Measurements from ENCODE around the gene SUGCT. TPM values are rescaled to one million over a fixed set of nuclear protein-coding genes. Genes with fewer than 3 reads are reported as not detected.
A peak's percentile ranks its signal among the peaks of the same experiment; 100 is the strongest.
"Not testable (repeated sequence)": the region's sequence is repeated elsewhere in the genome, so short reads cannot be mapped to it uniquely, and the experiment has no call there.

SUGCT gene
- total RNA-seq, 1 experiment from 2014 or later: 2.1 TPM

GRCh38 chr7:40139891-40140290 is 5.1 kb downstream of the SUGCT start:
- not testable (repeated sequence) for DNase-seq (ENCODE audit: low spot score)

DNA sequence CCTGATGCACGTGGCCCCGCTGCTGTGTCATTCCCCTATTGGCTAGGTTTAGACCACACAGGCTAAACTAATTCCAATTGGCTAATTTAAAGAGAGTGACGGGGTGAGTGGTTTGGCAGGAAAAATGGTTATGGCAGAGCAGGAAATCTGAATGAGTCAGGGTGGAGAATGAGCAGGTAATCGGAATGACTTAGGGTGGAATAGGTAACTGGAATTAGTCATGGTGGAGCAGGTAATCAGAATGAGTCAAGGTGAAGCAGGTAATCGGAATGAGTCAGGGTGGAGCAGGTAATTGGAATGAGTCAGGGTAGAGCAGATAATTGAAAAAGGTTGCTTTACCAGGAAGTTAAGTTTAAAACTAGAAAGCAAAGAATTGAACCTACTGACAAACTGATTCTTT is 7.1 kb downstream of the SUGCT start:
- DNase-seq (ENCODE audit: low spot score): not testable (repeated sequence)

DNA sequence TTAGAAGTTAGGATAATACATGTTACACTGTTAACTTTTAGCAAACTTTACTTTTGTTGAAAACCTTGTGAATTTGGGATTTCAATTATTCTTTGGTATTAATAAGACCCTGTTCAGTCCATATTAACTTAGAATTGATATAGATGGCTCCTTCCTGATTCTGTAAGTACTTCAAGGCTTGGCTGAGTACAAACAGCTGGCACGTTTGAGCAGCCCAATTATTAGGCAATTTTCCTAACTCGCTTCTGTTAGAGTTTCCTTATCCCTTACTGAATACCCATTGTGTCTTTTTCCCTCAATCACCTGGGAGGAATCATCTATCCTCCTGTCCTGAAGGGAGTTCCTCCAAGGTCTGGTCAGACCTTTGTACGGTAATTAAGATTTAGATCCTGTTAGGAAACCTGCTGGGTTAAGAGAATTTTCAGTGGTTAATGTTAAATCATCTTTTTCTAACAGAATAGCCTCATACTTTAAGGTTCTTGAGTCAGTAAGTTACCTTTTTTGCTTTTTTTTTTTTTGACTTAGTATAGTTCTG is 10.9 kb downstream of the SUGCT start:
- not testable (repeated sequence) for DNase-seq (ENCODE audit: low spot score)

GRCh38 chr7:40147371-40148246 is 12.8 kb downstream of the SUGCT start:
- DNase-seq (ENCODE audit: low spot score): peak; percentile 73

GRCh38 chr7:40148247-40148580 is 13.4 kb downstream of the SUGCT start:
- not testable (repeated sequence) for DNase-seq (ENCODE audit: low spot score)

GRCh38 chr7:40148671-40149070 is 13.9 kb downstream of the SUGCT start:
- DNase-seq (ENCODE audit: low spot score): no peak

DNA sequence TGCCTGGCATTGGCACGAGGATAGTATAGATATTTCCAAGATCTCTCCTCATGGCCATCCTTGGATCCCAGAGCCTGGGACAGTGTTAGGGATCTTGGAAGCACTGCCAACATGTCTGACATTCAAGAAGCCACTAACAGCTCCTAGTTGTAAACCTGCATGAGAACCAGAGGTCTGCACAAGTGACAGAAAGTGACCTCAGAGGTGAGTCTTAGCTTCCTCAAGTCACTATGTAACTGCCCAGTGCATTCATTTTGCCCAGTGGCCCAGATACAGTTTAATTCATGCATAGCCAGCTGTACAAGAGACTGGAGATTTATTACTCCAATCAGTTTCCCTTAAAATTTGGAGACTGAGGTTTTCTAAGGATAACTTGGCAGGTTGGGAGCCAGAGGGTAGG is 16.7 kb downstream of the SUGCT start:
- no peak for DNase-seq (ENCODE audit: low spot score)

DNA sequence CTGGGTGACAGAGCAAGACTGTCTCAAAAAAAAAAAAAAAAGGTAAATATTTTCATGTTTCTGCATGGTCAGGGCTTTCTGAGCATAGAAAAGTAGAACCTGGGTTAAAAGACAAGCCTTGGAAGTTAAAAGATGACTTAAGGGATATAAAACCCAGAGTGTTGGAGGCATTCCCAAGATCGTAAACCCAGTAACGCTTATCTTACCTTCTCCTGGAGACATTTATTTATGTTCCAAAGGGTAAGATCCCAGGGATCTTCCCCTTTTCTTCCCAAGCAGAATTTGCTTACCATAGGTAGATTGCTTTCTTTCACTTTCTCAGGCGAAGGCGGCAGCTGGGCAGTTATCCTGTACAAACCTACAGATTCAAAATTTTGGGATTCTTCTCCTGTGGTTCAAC is 22.2 kb downstream of the SUGCT start:
- no peak for DNase-seq (ENCODE audit: low spot score)

DNA sequence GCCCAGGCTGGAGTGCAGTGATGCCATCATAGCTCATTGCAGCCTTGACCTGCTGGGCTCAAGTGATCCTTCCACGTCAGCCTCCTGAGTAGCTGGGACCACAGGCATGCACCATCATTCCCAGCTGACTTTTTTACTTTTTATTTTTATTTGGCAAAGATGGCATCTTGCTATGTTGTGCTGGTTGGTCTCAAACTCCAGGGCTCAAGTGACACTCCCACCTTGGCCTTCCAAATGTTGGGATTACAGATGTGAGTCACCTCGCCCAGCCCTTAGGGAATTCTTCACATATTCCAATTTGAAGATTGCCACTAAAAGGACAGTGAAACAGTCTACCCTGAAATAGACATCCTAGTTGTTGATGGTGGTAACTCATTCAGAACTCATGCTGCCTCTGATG is 27.7 kb downstream of the SUGCT start:
- DNase-seq (ENCODE audit: low spot score): no peak

- DNase-seq (ENCODE audit: low spot score): no peak
These were observed 30.4 kb downstream of the SUGCT start for GRCh38 chr7:40165216-40165615.

GRCh38 chr7:40167291-40167690 is 32.5 kb downstream of the SUGCT start:
- no peak for DNase-seq (ENCODE audit: low spot score)

DNA sequence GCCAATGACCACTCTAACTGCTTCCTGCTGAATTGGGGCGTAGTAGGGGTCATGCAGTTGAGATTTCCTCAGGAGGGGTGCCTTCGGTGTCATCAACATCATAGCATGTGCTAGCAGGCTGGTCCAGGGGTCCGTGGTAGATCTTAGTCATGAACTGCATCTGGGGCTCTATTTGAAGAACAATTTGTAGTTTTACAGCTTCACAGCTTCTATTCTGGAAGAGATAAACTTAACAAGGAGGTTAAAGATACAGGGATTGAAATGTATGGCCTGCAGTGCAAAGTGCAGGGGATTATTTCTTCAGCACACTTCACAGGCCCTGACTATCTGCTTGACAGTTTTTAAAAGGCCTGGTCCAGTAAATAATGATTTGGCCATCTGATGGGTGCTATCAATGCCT is 33.5 kb downstream of the SUGCT start:
- DNase-seq (ENCODE audit: low spot score): not testable (repeated sequence)

- not testable (repeated sequence) for DNase-seq (ENCODE audit: low spot score)
These were observed 38.3 kb downstream of the SUGCT start for GRCh38 chr7:40173121-40173520.

- DNase-seq (ENCODE audit: low spot score): not testable (repeated sequence)
These were observed 40.5 kb downstream of the SUGCT start for GRCh38 chr7:40175256-40175655.

DNA sequence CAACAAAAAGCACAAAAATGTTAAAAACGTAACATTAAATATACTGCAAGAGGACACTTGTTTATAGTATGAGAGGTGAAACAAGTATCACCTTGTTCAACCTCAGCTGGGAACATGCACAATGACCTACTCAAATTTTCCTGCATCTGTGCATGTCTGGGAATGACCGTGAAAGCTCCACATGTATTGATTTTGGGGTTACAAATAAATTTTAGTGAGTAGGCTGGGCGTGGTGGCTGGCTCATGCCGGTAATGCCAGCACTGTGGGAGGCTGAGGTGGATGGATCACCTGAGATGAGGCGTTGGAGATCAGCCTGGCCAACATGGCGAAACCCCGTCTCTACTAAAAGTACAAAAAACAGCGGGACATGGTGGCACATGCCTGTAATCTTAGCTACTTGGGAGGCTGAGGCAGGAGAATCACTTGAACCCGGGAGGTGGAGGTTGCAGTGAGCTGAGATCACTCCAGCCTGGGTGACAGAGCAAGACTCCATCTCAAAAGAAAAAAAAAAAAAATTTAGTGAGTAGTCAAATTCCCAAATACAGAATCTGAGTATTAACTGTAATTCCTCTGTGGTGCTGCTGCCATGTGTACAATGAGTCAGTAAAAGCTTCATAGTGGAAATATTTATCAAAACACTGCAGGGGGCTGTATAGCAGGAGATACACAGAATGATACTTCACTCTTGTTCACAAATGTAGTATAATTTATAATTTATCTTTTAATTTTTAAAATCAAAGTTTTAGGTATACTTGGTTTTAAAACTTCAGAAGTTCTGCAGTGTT is 41.1 kb downstream of the SUGCT start:
- DNase-seq (ENCODE audit: low spot score): peak; percentile 38

- DNase-seq (ENCODE audit: low spot score): no peak
These were observed 42.3 kb downstream of the SUGCT start for GRCh38 chr7:40177071-40177470.

- no peak for DNase-seq (ENCODE audit: low spot score)
These were observed 47.6 kb downstream of the SUGCT start for GRCh38 chr7:40182452-40182851.

GRCh38 chr7:40186586-40186985 is 51.8 kb downstream of the SUGCT start:
- no peak for DNase-seq (ENCODE audit: low spot score)

GRCh38 chr7:40192036-40192435 is 57.2 kb downstream of the SUGCT start:
- DNase-seq (ENCODE audit: low spot score): no peak

GRCh38 chr7:40194745-40195144 is 59.9 kb downstream of the SUGCT start:
- DNase-seq (ENCODE audit: low spot score): no peak

GRCh38 chr7:40197527-40197926 is 62.7 kb downstream of the SUGCT start:
- no peak for DNase-seq (ENCODE audit: low spot score)

DNA sequence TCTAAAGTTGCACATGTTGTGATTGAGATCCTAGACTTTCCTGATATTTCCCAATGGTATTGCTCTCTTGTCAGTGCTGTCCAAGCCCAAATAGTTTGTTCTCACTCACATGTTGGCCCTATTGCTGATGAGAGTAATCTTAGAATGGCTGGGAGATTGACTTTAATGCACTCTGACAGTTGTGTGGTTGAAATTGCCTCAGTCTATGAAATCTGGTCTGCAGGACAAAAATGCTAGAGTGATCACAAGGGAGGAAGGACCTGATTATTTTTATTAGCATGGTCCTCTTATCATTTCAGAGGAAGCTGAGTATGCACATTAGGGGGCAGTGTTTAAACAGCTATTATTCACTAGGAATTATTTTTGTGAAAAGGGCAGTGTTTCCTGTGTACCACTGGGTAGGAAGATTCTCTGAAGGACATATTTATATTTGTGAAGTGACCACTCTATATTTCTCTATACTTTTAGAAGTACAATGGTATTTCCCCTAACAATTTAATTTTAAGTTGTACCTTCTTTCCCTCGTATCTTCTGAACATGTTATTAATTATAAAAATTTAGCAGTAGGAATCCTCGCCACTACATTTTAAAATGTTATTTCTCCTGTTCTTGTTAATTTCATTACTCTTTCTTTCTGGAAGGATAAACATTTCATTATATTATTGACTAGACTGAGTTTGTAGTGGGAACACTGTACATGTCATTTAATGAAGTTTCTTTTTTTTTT is 64.4 kb downstream of the SUGCT start:
- DNase-seq (ENCODE audit: low spot score): peak; percentile 52

Measured in H4 (cell line).